ENCODE data around the gene OPTN. TPM values are rescaled to one million over a fixed set of nuclear protein-coding genes. Genes with fewer than 3 reads are reported as not detected.

OPTN gene
- total RNA-seq, 1 donor from 2014 or later, result 13.9 TPM

DNA sequence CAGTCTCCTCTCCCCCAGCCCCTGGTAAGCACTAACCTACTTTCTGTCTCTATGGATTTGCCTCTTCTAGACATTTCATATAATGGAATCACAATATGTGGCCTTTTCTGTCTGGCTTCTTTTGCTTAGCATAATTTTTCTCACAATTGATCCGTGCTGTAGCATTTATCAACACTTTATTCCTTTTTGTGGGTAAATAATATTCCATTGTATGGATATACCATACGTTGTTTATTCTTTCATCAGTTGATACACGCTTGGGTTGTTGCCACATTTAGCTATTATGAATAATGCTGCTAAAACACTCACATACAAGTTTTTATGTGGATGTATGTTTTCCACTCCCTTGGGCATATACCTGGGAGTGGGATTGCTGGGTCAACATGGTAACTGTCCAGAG, 87.2 kb downstream of the OPTN start:
- Histone ChIP-seq H3K4me3 (no peak overlapping the region), H3K36me3 (peaks cover 36% of the 10 kb centered on the region), H3K27ac (no peak overlapping the region), H3K9me3 (ENCODE audit: low read depth) (no peaks in the 10 kb centered on the region), H3K79me2 (ENCODE audit: low read depth) (no peaks in the 10 kb centered on the region), H3K4me2 (no peak overlapping the region), H3F3A (ENCODE audit: low read depth) (no peaks in the 10 kb centered on the region), H2AFZ (replicated peaks) (no peak overlapping the region), H3K9ac (no peak overlapping the region), H4K20me1 (ENCODE audit: low read depth) (no peaks in the 10 kb centered on the region), H3K4me1 (no peaks in the 10 kb centered on the region), H3K27me3 (no peaks in the 10 kb centered on the region)
- no peak overlapping the region for H3K27ac Mint-ChIP-seq
- H3K36me3 Mint-ChIP-seq, result peaks cover 49% of the 10 kb centered on the region
- H3K27me3 Mint-ChIP-seq (ENCODE audit: insufficient read depth, low read depth), result peaks cover 3% of the 10 kb centered on the region
- H3K4me1 Mint-ChIP-seq, result no peaks in the 10 kb centered on the region
- H3K9me3 Mint-ChIP-seq, result no peaks in the 10 kb centered on the region
- no peak for DNase-seq (ENCODE audit: low spot score)
- TF ChIP-seq EZH2phosphoT487 (IDR thresholded peaks at IDR 0.05) (no peak), EZH2 (IDR thresholded peaks at IDR 0.05) (no peak)
- TF ChIP-seq, protein P1, sequence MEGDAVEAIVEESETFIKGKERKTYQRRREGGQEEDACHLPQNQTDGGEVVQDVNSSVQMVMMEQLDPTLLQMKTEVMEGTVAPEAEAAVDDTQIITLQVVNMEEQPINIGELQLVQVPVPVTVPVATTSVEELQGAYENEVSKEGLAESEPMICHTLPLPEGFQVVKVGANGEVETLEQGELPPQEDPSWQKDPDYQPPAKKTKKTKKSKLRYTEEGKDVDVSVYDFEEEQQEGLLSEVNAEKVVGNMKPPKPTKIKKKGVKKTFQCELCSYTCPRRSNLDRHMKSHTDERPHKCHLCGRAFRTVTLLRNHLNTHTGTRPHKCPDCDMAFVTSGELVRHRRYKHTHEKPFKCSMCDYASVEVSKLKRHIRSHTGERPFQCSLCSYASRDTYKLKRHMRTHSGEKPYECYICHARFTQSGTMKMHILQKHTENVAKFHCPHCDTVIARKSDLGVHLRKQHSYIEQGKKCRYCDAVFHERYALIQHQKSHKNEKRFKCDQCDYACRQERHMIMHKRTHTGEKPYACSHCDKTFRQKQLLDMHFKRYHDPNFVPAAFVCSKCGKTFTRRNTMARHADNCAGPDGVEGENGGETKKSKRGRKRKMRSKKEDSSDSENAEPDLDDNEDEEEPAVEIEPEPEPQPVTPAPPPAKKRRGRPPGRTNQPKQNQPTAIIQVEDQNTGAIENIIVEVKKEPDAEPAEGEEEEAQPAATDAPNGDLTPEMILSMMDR (IDR thresholded peaks at IDR 0.05), result no peak
- H3K4me3 Mint-ChIP-seq, result no peak overlapping the region

Small RNA genes within 50 kb of the gene (small RNA-seq; reads per million reads assigned to genes)
- gene SNRPGP5, result not detected

Other genes starting within 250 kb of the OPTN start
- 0.87 TPM in 1 of 2 replicates, not detected in the other for gene CCDC3, start 98.5 kb upstream of the OPTN start, total RNA-seq (ENCODE audit: low replicate concordance)
- 38.2 and 44.5 TPM in 2 replicates for gene MCM10, start 61.4 kb downstream of the OPTN start, total RNA-seq (ENCODE audit: low replicate concordance)
- gene UCMA, start 134.2 kb downstream of the OPTN start, total RNA-seq (ENCODE audit: low replicate concordance), result not detected in 2 replicates
- gene PHYH, start 199.9 kb downstream of the OPTN start, total RNA-seq (ENCODE audit: low replicate concordance), result 14.6 and 22.2 TPM in 2 replicates
- gene SEPHS1, start 248.1 kb downstream of the OPTN start, total RNA-seq (ENCODE audit: low replicate concordance), result 94.9 and 95.9 TPM in 2 replicates